ENCODE results near the gene SPATA2L.
A peak's percentile ranks its signal among the peaks of the same experiment; 100 is the strongest.
"Not testable (repeated sequence)": the region's sequence is repeated elsewhere in the genome, so short reads cannot be mapped to it uniquely, and the experiment has no call there.

Gene SPATA2L

DNA sequence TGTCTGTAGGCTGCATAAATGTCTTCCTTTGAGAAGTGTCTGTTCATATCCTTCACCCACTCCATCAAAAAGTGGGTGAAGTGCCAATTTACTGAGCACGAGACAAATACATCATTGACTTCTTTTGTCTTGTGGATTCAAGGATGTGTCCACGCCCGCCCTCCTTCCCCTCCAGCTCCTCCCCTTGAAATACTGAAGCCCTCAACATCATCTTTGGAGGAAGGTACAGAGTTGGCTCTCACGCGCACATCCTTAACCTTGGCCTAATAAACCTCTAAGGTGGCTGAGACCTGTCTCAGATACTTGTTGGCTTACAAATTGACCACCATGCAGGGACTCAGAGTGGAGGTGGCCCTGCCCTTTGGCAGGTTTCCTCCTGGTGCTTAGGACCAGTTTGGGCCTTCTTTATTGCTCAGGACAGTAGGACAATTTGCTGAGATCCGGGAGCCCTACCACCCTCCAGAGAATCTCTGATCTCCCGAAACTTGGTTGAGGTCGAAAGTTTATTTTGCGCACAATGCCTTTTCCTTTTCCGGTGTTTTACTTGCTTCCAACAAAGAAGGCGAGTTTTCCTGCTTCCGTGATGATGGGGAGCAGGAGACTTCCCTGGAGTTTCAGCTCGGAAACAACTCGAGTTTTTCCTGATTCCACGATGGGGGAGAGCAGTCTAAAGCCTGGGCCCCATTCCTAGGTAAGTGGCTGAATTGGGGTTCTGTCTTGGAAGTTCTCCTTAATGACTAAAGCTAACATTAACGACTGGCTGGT lies 29.1 kb downstream of the SPATA2L start:
- H3K27me3 Mint-ChIP-seq: no peaks in the 10 kb centered on the region
- ATAC-seq (replicated peaks): no peak
- H3K27ac Mint-ChIP-seq: no peak overlapping the region
- H3K4me3 Mint-ChIP-seq: no peak overlapping the region
- peaks cover 0 to 2% of the 10 kb centered on the region in 2 donors for H3K9me3 Mint-ChIP-seq
- DNase-seq: no peak
- H3K36me3 Mint-ChIP-seq: peaks cover 8 to 10% of the 10 kb centered on the region in 2 donors
- H3K4me1 Mint-ChIP-seq: no peaks in the 10 kb centered on the region

DNA sequence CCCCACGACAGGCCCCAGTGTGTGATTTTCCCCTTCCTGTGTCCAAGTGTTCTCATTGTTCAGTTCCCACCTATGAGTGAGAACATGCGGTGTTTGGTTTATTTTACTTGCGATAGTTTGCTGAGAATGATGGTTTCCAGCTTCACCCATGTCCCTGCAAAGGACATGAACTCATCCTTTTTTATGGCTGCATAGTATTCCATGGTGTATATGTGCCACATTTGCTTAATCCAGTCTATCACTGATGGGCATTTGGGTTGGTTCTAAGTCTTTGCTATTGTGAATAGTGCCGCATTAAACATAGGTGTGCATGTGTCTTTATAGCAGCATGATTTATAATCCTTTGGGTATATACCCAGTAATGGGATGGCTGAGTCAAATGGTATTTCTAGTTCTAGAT lies 29.9 kb downstream of the SPATA2L start:
- not testable (repeated sequence) for H3K27me3 Mint-ChIP-seq; H3K4me3 Mint-ChIP-seq; H3K9me3 Mint-ChIP-seq; ATAC-seq (replicated peaks); DNase-seq; H3K4me1 Mint-ChIP-seq; H3K27ac Mint-ChIP-seq
- peaks cover 8 to 12% of the 10 kb centered on the region in 2 donors for H3K36me3 Mint-ChIP-seq

DNA sequence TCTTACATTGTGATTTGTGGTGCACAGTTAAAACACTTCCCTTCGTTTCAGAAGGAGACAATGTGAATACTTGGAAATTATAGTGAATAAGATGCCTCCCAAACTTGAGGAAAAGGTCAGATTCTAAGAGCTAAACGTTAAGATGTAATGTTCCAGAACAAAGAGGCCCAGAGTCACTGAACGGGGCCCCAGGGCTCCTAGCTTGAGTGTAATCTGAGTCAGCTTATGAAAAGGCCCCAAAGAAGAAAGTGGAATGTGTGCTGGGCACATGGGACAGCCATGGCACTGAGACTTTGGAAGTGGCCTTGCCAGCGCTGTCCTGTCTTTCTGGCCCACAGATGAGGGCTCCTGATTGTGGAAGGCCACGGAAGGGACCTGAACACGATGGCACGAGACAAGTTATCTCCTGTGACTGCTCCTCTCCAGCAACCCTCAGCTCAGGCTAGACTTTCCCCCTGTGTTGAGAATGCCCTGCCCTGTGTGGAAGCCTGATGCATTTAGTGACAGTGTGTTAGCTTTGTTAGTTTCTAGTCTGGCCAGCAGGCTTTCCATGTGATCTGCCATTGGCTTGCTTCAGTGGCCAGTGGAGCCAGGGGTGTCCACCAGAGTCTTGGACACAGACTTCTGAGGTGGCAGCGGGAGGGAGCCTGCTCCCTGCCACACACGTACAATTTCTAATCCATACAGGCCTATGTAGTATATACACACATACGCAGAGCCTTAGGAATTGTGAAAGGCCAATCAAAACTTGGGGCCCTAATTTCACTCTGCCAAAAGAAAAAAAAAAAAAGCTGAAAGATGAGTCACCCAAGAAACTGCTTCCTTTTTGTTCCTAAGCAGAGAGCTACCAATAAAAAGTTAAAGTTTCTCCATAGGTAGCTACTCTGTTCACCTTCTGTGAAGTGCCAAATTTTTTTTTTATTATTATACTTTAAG lies 30.7 kb downstream of the SPATA2L start:
- Mint-ChIP-seq H3K27me3 (no peaks in the 10 kb centered on the region), H3K36me3 (peaks cover 8 to 18% of the 10 kb centered on the region in 2 donors), H3K9me3 (peaks cover 4 to 6% of the 10 kb centered on the region in 2 donors), H3K27ac (no peak overlapping the region), H3K4me3 (no peak overlapping the region), H3K4me1 (no peaks in the 10 kb centered on the region)
- ATAC-seq (replicated peaks) (no peak), DNase-seq (no peak)

DNA sequence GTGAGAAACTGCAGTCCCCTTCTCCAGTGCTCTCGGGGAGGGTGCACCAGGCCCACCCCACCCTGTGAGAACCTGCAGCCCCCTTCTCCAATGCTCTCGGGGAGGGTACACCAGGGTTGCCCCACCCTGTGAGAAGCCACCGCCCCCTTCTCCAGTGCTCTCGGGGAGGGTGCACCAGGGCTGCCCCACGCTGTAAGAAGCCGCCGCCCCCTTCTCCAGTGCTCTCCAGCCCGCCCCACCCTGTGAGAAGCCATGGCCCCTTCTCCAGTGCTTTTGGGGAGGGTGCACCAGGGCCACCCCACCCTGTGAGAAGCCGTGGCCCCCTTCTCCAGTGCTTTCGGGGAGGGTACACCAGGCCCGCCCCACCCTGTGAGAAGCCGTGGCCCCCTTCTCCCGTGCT lies 31.8 kb downstream of the SPATA2L start:
- Mint-ChIP-seq H3K27me3 (no peaks in the 10 kb centered on the region), H3K4me1 (no peaks in the 10 kb centered on the region), H3K27ac (no peak overlapping the region), H3K36me3 (peaks cover 10 to 19% of the 10 kb centered on the region in 2 donors), H3K9me3 (peaks cover 4 to 6% of the 10 kb centered on the region in 2 donors), H3K4me3 (no peak overlapping the region)
- no peak for DNase-seq
- no peak for ATAC-seq (replicated peaks)

DNA sequence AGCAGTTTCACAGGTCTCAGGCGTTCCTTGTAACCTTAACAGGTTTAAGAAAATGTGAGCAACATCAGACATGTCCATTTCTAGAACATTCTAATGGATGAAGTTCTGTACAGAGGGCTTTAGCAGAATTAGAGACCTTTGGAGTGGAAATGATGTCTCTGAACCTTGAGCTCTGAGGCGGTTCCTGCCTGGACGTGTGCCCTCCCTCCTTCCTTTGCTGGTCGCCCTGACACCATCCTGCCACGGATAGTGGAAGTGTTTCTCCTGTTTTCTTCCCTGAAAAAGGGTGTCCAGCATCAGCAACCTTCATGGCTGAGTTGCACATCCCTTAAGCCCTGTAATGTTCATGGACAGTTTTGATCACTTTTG lies 32.7 kb downstream of the SPATA2L start:
- Mint-ChIP-seq H3K27ac (no peak overlapping the region), H3K27me3 (no peaks in the 10 kb centered on the region), H3K4me3 (no peak overlapping the region), H3K4me1 (no peaks in the 10 kb centered on the region), H3K36me3 (peaks cover 17 to 25% of the 10 kb centered on the region in 2 donors), H3K9me3 (peaks cover 4 to 6% of the 10 kb centered on the region in 2 donors)
- DNase-seq (no peak), ATAC-seq (replicated peaks) (no peak)

DNA sequence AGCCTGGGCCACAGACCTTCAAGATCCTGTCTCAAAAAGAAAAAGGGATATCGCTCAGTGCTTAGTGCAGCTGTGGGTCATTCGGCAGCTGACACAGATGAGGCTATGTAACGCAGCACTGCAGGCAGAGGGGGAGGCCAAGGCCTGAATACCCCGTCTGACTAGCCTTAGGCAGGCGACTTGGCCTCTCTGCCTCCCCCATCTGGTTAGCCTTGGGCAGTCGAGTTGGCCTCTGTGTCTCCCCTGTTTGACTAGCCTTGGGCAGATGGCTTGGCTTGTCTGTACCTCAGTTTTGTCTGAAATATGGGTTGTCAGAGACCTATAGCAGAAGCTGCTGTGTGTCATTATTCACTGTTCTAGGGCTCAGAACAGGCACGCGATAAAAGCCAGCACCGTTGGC lies 33.9 kb downstream of the SPATA2L start:
- Mint-ChIP-seq H3K27ac (no peak overlapping the region), H3K4me1 (no peaks in the 10 kb centered on the region), H3K36me3 (peaks cover 22 to 33% of the 10 kb centered on the region in 2 donors), H3K9me3 (peaks cover 4 to 6% of the 10 kb centered on the region in 2 donors), H3K4me3 (no peak overlapping the region), H3K27me3 (no peaks in the 10 kb centered on the region)
- ATAC-seq (replicated peaks): no peak
- no peak for DNase-seq

DNA sequence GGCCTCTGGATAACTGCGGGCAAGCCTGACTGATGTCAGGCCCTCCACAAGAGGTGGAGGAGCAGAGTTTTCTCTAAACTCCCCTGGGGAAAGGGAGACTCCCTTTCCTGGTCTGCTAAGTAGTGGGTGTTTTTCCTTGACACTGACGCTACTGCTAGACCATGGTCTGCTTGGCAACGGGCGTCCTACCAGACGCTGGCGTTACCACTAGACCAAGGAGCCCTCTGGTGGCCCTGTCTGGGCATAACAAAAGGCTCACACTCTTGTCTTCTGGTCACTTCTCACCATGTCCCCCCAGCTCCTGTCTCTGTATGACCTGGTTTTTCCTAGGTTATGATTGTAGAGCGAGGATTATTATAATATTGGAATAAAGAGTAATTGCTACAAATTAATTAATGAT lies 34.5 kb downstream of the SPATA2L start:
- H3K27ac Mint-ChIP-seq; H3K9me3 Mint-ChIP-seq; H3K27me3 Mint-ChIP-seq; ATAC-seq (replicated peaks); DNase-seq; H3K4me1 Mint-ChIP-seq; H3K4me3 Mint-ChIP-seq: not testable (repeated sequence)
- H3K36me3 Mint-ChIP-seq: peaks cover 24 to 39% of the 10 kb centered on the region in 2 donors

DNA sequence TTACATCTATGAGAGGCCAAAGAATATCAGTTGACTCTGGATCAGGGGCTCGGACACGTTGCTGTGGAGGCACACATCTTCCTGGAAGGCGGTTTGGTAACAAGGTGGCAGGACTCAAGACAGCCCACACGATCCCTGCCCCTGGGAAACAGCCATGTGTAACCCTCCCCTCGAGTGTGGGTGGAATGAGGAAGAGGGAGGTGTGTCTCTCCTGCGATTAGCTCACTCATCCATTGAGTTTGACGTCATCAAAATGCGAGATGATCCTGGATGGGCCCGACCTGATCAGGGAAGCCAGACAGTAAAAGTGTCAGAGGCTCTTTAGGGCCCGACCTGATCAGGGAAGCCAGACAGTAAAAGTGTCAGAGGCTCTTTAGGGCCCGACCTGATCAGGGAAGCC lies 37.3 kb downstream of the SPATA2L start:
- not testable (repeated sequence) for H3K9me3 Mint-ChIP-seq; H3K4me3 Mint-ChIP-seq; ATAC-seq (replicated peaks); H3K4me1 Mint-ChIP-seq; H3K27ac Mint-ChIP-seq; H3K27me3 Mint-ChIP-seq; DNase-seq
- peaks cover 30 to 53% of the 10 kb centered on the region in 2 donors for H3K36me3 Mint-ChIP-seq

DNA sequence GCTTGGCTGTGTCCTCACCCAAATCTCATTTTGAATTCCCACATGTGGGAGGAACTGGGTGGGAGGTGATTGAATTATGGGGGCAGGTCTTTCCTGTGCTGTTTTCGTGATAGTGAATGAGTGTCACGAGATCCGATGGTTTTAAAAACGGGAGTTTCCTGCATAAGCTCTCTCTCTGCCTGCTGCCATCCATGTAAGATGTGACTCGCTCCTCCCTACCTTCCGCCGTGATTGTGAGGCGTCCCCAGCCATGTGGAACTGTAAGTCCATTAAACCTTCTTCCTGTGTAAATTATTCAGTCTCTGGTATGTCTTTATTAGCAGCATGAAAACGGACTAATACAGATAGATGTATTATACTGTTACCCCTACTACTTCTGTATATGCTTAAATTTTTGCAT lies 40.3 kb downstream of the SPATA2L start:
- H3K27me3 Mint-ChIP-seq: no peaks in the 10 kb centered on the region
- H3K4me1 Mint-ChIP-seq: peaks cover 19 to 31% of the 10 kb centered on the region in 2 donors
- peaks cover 33 to 57% of the 10 kb centered on the region in 2 donors for H3K36me3 Mint-ChIP-seq
- no peak overlapping the region for H3K27ac Mint-ChIP-seq
- ATAC-seq (replicated peaks) (no peak), DNase-seq (no peak)
- H3K4me3 Mint-ChIP-seq: no peak overlapping the region
- peaks cover 0 to 1% of the 10 kb centered on the region in 2 donors for H3K9me3 Mint-ChIP-seq

DNA sequence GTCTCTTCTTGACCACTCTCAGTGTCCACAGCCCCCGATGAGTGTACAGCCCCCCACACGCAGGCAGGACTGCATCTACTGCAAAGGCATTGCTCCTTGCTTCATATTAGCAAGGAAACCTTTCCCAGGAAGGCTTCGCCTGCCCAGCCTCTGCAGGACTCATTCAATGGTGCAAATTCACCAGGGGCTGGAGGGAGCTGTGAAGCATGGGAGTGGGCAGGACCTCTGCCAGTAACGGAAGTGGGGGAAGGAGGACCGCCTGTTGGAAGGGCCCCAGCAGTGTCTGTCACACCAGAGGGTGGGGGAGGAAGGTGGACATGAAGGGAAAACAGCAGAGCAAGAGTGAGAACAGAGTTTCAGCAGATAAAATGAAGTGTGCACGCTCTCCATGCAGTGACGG lies 41.4 kb downstream of the SPATA2L start:
- no peaks in the 10 kb centered on the region for H3K9me3 Mint-ChIP-seq
- peaks cover 21 to 40% of the 10 kb centered on the region in 2 donors for H3K4me1 Mint-ChIP-seq
- H3K27me3 Mint-ChIP-seq: no peaks in the 10 kb centered on the region
- DNase-seq (no peak), ATAC-seq (replicated peaks) (no peak)
- H3K27ac Mint-ChIP-seq: no peak overlapping the region
- H3K4me3 Mint-ChIP-seq: no peak overlapping the region
- H3K36me3 Mint-ChIP-seq: peaks cover 35 to 58% of the 10 kb centered on the region in 2 donors

DNA sequence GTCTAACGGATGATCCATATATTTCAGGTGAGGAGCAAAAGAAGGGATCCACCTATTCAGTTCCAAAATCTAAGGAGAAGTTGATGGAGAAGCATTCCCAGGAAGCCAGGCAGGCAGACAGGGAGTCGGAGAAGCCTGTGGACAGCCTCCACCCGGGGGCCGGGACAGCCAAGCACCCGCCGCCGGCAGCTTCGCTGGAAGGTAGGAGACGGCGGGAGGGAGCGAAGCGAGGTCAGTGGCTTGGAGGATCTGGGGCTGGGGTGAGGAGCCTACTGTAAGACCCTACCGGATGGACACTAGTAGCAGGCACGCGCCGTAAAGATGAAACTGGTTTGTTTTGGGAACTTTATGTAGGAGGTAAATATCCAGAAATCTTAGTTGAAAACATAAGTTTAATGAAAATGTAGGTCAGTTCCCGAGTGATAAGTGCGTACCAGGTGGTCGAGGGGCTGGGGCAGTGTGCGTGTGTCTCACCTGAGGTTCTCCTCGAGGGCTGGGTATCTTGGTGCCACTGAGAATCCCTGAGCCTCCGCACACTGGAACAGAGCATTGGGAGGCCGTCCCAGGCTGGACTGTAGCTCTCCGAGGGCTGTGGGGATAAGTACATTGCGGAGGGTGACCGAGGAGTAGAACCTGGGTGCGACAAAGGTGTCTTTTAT lies 43.2 kb downstream of the SPATA2L start:
- ATAC-seq (replicated peaks): peak; percentile 19 to 30
- H3K4me3 Mint-ChIP-seq: peak overlapping the region; percentile 94 to 96
- peaks cover 27 to 49% of the 10 kb centered on the region in 2 donors for H3K36me3 Mint-ChIP-seq
- H3K4me1 Mint-ChIP-seq: peaks cover 27 to 46% of the 10 kb centered on the region in 2 donors
- no peak for DNase-seq
- no peaks in the 10 kb centered on the region for H3K9me3 Mint-ChIP-seq
- H3K27ac Mint-ChIP-seq: peak overlapping the region; percentile 88
- H3K27me3 Mint-ChIP-seq: no peaks in the 10 kb centered on the region

DNA sequence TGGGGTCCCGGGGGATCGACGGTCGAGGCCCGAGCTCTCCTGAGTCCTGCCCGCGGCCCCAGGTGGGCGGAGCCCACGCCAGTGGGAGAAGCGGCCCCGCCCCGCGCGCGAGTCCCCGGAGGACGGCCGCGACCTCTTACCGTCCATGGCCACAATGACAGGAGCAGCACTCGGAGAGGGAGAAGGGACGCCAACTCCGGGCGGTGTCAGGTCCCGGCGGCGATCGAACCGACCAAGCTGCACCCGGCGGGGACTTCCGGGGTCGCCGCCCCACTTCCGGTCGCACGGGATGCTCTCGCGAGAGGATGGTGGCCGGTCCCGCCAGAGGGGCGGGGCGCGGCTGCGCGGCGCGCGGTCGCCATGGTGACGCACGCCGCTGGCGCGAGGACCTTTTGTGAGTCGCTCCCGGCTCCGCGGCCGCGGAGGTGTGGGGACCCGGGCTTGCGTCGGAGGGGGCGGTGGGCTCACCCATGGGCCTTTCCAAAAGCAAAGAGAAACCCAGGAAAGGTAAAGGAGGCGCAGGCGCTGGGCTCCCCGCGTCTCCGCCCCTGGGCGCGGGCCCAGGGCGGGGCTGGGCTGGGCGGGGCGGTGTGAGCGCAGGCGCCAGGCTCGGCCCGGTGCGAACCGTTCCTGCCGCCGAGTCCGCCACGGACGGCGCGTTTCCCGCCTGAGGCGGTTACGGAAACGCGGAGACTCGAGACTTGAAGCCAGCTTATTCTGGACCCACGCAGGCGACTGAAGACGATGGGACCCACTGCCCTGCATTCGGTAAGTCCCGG lies 43.9 kb downstream of the SPATA2L start, which contains the start of the genes CHMP1A and SPATA33:
TSS of gene CHMP1A (minus strand) at position 267 of the 779 bp plus-strand sequence. CDS start at position 147, 120 bp downstream.
TSS of gene SPATA33 (plus strand) at position 395 of the 779 bp plus-strand sequence. CDS start at position 471, 76 bp downstream.
- DNase-seq (peak; percentile 90), ATAC-seq (replicated peaks) (peak; percentile 93 to 96)
- peak within 1 kb of the TSS; percentile 94 to 96 for H3K4me3 Mint-ChIP-seq
- peaks cover 27 to 51% of the 10 kb centered on the region in 2 donors for H3K4me1 Mint-ChIP-seq
- no peaks in the 10 kb centered on the region for H3K27me3 Mint-ChIP-seq
- peak within 1 kb of the TSS; percentile 93 for H3K27ac Mint-ChIP-seq
- H3K36me3 Mint-ChIP-seq: peaks cover 24 to 46% of the 10 kb centered on the region in 2 donors
- no peaks in the 10 kb centered on the region for H3K9me3 Mint-ChIP-seq

DNA sequence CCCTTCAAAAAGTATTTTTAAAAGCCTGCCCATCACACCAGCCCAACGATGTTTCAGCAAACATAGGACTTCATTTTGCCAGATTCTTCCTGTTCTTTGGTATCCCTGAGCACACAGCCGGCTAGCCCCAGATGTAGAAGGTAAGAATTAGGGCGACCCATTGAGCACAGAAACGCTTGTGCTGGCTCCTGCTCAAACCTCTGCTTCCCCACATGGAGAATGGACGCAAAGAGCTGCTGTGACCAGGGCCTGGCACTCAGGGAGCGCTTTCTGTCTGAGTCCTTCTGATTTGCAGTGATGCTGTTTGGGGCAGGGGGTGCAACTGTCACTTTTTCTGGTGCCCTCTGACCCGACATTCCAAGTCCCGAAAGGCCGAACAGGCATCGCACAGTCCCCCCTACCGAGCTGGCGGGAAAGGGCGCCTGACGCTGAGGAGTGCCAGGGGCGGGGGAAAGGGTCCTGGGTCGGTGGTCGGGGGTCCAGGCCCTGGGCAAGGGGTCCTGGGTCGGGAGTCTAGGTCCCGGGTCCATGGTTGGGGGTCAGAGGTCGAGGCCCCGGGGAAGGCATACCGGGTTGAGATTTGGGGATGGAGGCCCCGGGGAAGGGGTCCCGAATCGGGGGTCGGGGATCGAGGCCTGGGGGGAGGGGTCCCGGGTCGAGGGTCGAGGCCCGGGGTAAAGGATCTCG lies 44.9 kb downstream of the SPATA2L start:
- Mint-ChIP-seq H3K27me3 (no peaks in the 10 kb centered on the region), H3K36me3 (peaks cover 22 to 35% of the 10 kb centered on the region in 2 donors), H3K27ac (peak overlapping the region; percentile 93), H3K4me3 (peak overlapping the region; percentile 94 to 96), H3K4me1 (peaks cover 27 to 51% of the 10 kb centered on the region in 2 donors), H3K9me3 (no peaks in the 10 kb centered on the region)
- no peak for DNase-seq
- no peak for ATAC-seq (replicated peaks)

Data from stimulated activated naive B cell treated with anti-CD40 and anti-IgM and Interleukin-4, amounts not matched to agents 10 μg/mL and 1 μg/mL and 100 μg/mL, for 72 hours (primary cell).